Uterus (tissue), 4 donors: ENCODE measurements around the gene SLC5A12. TPM values are rescaled to one million over a fixed set of nuclear protein-coding genes. Genes with fewer than 3 reads are reported as not detected.

Experiments
- DNase-seq, 2 donors: peaks; one replicate each; pipeline ENCODE4 v3.0.0-alpha.2; 2019 to 2020
- H3K27ac ChIP-seq, 2 donors: fragments of 200-600 bp; sonication (generic); 1 replicate in 1 of 2; 2 replicates in 1 of 2; pipeline ENCODE4 v1.5.1; 2016 to 2018
- H3K27me3 ChIP-seq, 2 donors: fragments of 200-600 bp; sonication (generic); one replicate each; pipeline ENCODE4 v1.5.1; 2018 to 2019; ENCODE audit warnings: control low read depth in 1 of 2
- H3K36me3 ChIP-seq, 2 donors: fragments of 200-600 bp; sonication (generic); one replicate each; pipeline ENCODE4 v1.5.1; 2019; ENCODE audit warnings: control low read depth in 1 of 2
- H3K4me1 ChIP-seq, 2 donors: fragments of 200-600 bp; sonication (generic); one replicate each; pipeline ENCODE4 v1.5.1; 2018 to 2019; ENCODE audit warnings: control low read depth in 1 of 2
- H3K4me3 ChIP-seq, 2 donors: fragments of 200-600 bp; sonication (generic); 1 replicate in 1 of 2; 2 replicates in 1 of 2; pipeline ENCODE4 v1.5.1; 2018 to 2019; ENCODE audit warnings: mild to moderate bottlenecking in 1 of 2
- H3K9me3 ChIP-seq, 2 donors: fragments of 200-600 bp; sonication (generic); one replicate each; pipeline ENCODE4 v1.5.1; 2019; ENCODE audit warnings: control low read depth in 1 of 2
- POLR2A ChIP-seq, 2 donors: fragments of 450-650 bp; IDR thresholded peaks; one replicate each; pipeline ENCODE4 v1.6.1; 2016; ENCODE audit warnings: antibody characterized with exemption in 2 of 2, mild to moderate bottlenecking in 1 of 2, moderate library complexity in 1 of 2
- intact Hi-C: fragments of 100-400 bp; cut with DNase I; formaldehyde crosslinking; loops from one replicate; pipeline ENCODE4 v1.15.1; 2023; ENCODE audit warnings: low total_unique reads
- total RNA-seq, 4 donors: library from RNA; depleted of rRNA in 3 of 4; stranded (reverse); fragments of >200 nt in 3 of 4; gene quantifications; one replicate each; pipeline versions ENCODE4 v1.1.0 to v1.2.4, GENCODE V29; 2014 to 2023
- TF ChIP-seq, protein P1 (sequence below), 4 experiments: fragments of 200-600 bp in 2 of 4; fragments of 450-650 bp in 2 of 4; sonication (generic) in 2 of 4; IDR thresholded peaks; one replicate each; pipeline ENCODE4 v1.5.1; 2016 to 2019; ENCODE audit warnings: antibody characterized with exemption in 4 of 4, mild to moderate bottlenecking in 2 of 4, moderate library complexity in 1 of 4
- donor health status: DM: yes; HTN: yes; CAD: no.

The SLC5A12 gene
- total RNA-seq, 4 donors from 2014 or later = 0.14 TPM; not detected in 3

DNA sequence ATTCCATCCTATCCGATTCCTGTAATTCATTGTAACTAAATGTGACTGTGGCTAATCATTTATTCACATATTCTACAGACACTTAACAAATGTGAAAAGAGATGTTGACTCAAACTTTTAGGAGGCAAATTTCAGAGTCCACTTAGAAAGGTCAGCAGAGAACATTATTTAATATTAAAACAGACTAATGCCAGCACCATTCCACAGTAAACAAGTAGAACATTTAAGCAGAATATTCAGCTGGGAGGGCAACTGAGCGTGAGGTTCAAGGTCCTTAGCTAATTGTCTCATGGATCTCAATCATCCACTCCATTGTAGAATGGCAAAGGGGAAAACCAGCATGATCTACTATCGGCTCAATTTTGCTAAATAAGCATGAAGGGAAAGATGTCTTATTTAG is 5.1 kb upstream of the SLC5A12 start:
- Histone ChIP-seq H3K27ac (no peak overlapping the region), H3K27me3 (no peaks in the 10 kb centered on the region)

DNA sequence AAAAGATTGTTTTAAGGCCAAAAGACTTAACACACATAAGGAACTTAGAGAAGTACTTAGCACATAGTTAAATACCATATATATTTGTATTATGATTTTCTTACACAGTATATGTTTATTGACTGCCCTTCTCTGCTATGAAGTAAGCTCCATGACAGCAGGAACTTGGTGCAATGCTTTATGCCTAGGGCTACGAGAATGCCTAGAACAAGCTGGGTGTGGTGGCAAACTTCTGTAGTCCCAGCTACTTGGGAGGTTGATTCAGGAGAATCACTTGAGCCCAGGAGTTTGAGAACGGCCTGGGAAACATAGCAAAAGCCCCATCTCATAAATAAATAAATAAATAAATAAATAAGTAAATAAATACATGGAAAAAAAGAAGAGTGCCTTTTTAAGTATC is 1.9 kb downstream of the SLC5A12 start:
- no peak for DNase-seq
- Histone ChIP-seq H3K4me3 (no peak overlapping the region), H3K27ac (no peak overlapping the region), H3K4me1 (no peaks in the 10 kb centered on the region), H3K36me3 (no peaks in the 10 kb centered on the region), H3K27me3 (no peaks in the 10 kb centered on the region), H3K9me3 (no peaks in the 10 kb centered on the region)
- intact Hi-C loops = no loop called here
- TF ChIP-seq, protein P1, sequence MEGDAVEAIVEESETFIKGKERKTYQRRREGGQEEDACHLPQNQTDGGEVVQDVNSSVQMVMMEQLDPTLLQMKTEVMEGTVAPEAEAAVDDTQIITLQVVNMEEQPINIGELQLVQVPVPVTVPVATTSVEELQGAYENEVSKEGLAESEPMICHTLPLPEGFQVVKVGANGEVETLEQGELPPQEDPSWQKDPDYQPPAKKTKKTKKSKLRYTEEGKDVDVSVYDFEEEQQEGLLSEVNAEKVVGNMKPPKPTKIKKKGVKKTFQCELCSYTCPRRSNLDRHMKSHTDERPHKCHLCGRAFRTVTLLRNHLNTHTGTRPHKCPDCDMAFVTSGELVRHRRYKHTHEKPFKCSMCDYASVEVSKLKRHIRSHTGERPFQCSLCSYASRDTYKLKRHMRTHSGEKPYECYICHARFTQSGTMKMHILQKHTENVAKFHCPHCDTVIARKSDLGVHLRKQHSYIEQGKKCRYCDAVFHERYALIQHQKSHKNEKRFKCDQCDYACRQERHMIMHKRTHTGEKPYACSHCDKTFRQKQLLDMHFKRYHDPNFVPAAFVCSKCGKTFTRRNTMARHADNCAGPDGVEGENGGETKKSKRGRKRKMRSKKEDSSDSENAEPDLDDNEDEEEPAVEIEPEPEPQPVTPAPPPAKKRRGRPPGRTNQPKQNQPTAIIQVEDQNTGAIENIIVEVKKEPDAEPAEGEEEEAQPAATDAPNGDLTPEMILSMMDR (IDR thresholded peaks at IDR 0.05) = no peak
- no peak for TF ChIP-seq POLR2A (IDR thresholded peaks at IDR 0.05)

More for the DNA sequence above, 5.1 kb upstream of the SLC5A12 start:
- no peak for DNase-seq
- Histone ChIP-seq H3K36me3 (no peaks in the 10 kb centered on the region), H3K4me3 (no peak overlapping the region), H3K4me1 (no peaks in the 10 kb centered on the region), H3K9me3 (no peaks in the 10 kb centered on the region)
- TF ChIP-seq, protein P1 (IDR thresholded peaks at IDR 0.05) = no peak
- no peak for TF ChIP-seq POLR2A (IDR thresholded peaks at IDR 0.05)
- intact Hi-C loops = no loop called here

DNA sequence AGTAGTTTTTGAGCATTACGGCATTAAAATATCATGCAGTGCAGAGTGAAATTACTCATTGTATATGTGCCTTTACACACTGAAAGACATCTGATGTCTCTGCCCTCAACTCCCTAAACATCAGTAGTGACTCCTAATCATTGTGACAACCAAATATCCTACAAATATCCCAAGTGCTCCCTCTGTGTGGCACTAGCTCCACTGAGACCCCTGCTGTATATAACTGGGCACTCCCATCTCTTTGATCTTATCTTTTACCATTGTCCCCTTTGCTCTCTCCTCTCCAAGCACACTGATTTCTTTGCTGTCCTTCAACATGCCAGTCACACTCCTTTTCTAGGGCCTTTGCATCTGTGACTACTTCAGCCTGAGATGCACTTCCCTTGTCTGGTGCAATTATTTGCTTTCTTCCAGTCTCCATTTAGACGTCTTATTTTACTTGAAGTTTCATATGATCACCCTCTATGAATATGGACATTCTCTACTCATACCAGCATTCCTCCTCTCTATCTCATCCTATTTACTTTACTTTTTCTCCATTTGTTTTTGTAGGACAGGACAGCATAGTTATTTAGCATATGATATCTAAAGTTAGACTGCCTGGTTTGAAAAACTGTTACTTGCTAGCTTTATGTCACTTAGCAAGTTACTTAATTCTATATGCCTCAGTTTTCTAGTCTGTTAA is 2.4 kb downstream of the SLC5A12 start:
- no peaks in the 10 kb centered on the region for H3K27me3 ChIP-seq
- TF ChIP-seq, protein P1 (IDR thresholded peaks at IDR 0.05) = no peak
- no peak for TF ChIP-seq POLR2A (IDR thresholded peaks at IDR 0.05)
- no peaks in the 10 kb centered on the region for H3K4me1 ChIP-seq
- no peak for DNase-seq
- intact Hi-C loops = no loop called here
- no peak overlapping the region for H3K4me3 ChIP-seq
- no peaks in the 10 kb centered on the region for H3K36me3 ChIP-seq
- no peak overlapping the region for H3K27ac ChIP-seq
- H3K9me3 ChIP-seq = no peaks in the 10 kb centered on the region

DNA sequence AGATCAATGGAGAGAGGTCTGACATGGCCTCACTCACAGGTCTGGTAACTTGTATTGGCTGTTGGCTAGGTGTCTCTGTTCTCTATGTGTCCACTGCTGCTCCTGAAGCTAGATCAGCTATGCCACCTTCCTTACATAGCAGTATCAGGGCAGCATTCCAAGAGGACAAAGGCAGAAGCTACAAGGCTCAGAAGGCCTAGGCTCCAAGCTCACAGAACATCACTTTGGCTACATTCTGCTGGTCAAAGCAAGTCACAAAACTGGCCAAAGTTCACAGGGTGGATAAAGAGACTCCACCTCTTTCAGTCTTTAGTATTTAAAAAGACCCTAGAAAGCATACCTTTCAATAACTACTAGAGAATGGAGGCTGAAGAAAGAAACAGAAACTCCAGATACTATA is 4.1 kb downstream of the SLC5A12 start:
- no peak overlapping the region for H3K4me3 ChIP-seq
- no peaks in the 10 kb centered on the region for H3K27me3 ChIP-seq
- intact Hi-C loops = no loop called here
- H3K36me3 ChIP-seq = no peaks in the 10 kb centered on the region
- no peaks in the 10 kb centered on the region for H3K4me1 ChIP-seq
- TF ChIP-seq, protein P1 (IDR thresholded peaks at IDR 0.05) = no peak
- no peak for TF ChIP-seq POLR2A (IDR thresholded peaks at IDR 0.05)
- DNase-seq = no peak
- H3K9me3 ChIP-seq = no peaks in the 10 kb centered on the region
- no peak overlapping the region for H3K27ac ChIP-seq

DNA sequence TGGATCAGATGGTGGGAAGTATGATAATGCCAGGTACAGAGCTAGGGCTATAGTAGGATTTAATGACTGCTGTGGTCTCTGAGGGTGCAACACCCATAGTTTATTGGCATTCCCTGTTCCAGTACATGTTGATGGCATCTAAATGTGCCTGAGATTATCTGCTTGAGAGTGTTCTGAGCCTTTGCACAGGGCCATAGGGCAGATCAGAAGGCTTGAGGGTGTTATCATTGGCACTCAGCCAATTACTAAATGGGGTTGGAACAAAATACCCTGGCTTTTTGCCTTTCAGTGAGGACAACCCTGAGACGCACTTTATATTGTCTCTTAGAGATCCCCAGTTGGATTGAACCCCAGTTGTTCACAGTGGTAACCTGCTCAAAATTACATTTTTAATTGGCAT is 6.7 kb downstream of the SLC5A12 start:
- no peak for DNase-seq
- TF ChIP-seq, protein P1 (IDR thresholded peaks at IDR 0.05) = no peak
- TF ChIP-seq POLR2A (IDR thresholded peaks at IDR 0.05) = no peak
- intact Hi-C loops = no loop called here
- Histone ChIP-seq H3K36me3 (no peaks in the 10 kb centered on the region), H3K9me3 (no peaks in the 10 kb centered on the region), H3K27ac (no peak overlapping the region), H3K27me3 (no peaks in the 10 kb centered on the region), H3K4me3 (no peak overlapping the region), H3K4me1 (no peaks in the 10 kb centered on the region)
